ENCODE measurements around the gene EHD4. TPM values are rescaled to one million over a fixed set of nuclear protein-coding genes. Genes with fewer than 3 reads are reported as not detected.

EHD4 gene
- total RNA-seq, 1 donor from 2014 or later: 30.2 TPM

- no peak for DNase-seq (ENCODE audit: low read depth)
- no peak for TF ChIP-seq CTCF (conservative IDR thresholded peaks at IDR 0.05; ENCODE audit: low read depth, low read length)
- H3K4me3 ChIP-seq (ENCODE audit: low read depth, low read length): no peak overlapping the region
Measured at GRCh38 chr15:41950489-41950888, 21.9 kb downstream of the EHD4 start.

DNA sequence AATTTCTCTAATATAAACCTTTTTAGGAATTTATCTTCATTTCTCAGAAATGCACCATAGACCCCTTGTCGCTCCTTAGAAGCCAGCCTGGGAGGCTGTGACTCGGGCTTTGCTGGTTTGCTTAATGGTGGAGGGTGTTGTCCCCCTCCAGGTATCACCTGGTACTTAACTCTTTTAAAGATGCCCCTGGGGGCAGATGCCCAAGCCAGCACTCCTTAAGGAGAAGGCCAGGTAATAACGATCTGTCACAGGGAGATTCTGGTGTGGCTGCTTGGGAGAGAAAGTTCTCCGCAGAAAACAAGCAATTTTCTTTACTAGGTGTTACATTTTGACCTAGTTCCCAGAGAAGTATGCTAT lies 22.3 kb downstream of the EHD4 start:
- H3K4me3 ChIP-seq (ENCODE audit: low read depth, low read length): no peak overlapping the region
- no peak for DNase-seq (ENCODE audit: low read depth)
- TF ChIP-seq CTCF (conservative IDR thresholded peaks at IDR 0.05; ENCODE audit: low read depth, low read length): no peak

DNA sequence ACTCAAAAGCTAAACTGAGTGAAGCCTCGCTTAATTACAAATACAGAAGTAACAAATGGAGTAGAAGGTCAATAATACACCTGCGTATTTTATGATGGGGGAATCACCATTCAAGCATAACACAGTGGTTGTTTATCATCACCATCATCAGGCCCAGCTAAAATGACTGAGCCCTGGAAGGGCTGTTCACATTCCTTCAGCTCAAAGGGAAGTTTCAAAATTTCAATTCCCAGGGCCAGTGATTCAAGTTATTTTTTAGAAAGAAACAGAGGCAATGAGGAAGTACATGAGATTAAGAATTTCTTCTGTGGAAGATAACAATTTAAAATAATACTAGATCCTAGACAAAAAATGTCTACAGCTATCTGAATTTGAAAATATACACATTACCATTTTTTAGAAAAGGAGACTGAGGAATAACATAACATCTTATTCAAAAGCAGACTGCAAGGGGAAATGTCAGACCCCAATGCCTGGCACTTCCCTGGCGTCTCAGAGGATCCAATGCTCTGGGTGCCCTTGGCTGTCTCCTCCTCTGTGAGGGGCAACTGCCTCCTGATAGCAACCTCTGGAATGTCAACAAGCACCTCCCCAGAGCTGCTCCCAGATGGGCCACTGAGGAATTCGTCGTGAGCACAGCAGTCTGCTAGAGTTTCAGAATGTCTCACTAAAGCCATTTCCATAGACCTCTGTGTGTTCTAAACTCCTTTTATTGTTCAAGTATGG lies 22.8 kb downstream of the EHD4 start:
- no peak for TF ChIP-seq CTCF (conservative IDR thresholded peaks at IDR 0.05; ENCODE audit: low read depth, low read length)
- H3K4me3 ChIP-seq (ENCODE audit: low read depth, low read length): no peak overlapping the region
- no peak for DNase-seq (ENCODE audit: low read depth)

DNA sequence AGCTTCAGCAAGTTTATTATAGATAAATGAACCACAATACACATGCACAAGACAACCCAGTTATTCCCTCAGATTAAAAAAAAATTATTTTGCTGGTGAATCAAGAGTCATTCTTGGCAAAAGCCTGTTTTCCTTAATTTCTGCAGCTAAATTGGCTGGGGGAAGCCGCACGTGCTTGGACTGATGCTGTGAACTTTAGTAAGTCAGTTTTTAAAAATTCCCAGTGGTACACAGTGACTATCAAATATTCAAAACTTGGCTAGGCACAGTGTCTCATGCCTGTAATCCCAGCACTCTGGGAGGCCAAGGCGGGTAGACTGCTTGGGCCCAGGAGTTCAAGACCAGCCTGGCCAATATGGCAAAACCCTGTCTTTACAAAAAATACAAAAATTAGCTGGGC lies 23.9 kb downstream of the EHD4 start:
- no peak overlapping the region for H3K4me3 ChIP-seq (ENCODE audit: low read depth, low read length)
- no peak for TF ChIP-seq CTCF (conservative IDR thresholded peaks at IDR 0.05; ENCODE audit: low read depth, low read length)
- DNase-seq (ENCODE audit: low read depth): no peak

DNA sequence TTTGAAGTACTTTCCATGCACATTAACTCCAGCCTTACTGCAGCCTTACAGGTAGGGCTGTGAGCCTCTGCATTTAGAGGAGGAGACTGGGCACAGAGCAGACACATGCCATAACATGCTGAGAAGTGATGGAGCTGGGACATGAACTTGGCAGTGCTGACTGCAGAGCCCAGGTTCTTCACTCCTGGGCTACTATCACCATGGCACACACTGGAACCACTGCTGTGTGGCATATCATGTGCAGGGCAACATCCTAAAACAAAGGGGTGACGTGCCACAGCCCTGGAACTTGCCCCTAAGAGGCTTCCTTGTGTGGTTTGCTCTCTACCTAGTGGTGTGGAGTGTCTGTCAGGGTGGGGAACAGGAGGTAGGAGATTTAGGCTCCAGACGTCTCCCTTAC lies 25.4 kb downstream of the EHD4 start:
- TF ChIP-seq CTCF (conservative IDR thresholded peaks at IDR 0.05; ENCODE audit: low read depth, low read length): no peak
- DNase-seq (ENCODE audit: low read depth): no peak
- no peak overlapping the region for H3K4me3 ChIP-seq (ENCODE audit: low read depth, low read length)

- TF ChIP-seq CTCF (conservative IDR thresholded peaks at IDR 0.05; ENCODE audit: low read depth, low read length): no peak
- DNase-seq (ENCODE audit: low read depth): no peak
- no peak overlapping the region for H3K4me3 ChIP-seq (ENCODE audit: low read depth, low read length)
Measured at GRCh38 chr15:41945731-41946130, 26.6 kb downstream of the EHD4 start.

GRCh38 chr15:41945221-41945620 lies 27.1 kb downstream of the EHD4 start:
- no peak for TF ChIP-seq CTCF (conservative IDR thresholded peaks at IDR 0.05; ENCODE audit: low read depth, low read length)
- DNase-seq (ENCODE audit: low read depth): no peak
- H3K4me3 ChIP-seq (ENCODE audit: low read depth, low read length): no peak overlapping the region

Measured in epithelial cell of proximal tubule (primary cell).